SJCRH30 (cell line): Measurements from ENCODE around the gene ARHGAP26. TPM values are rescaled to one million over a fixed set of nuclear protein-coding genes. Genes with fewer than 3 reads are reported as not detected.

Experiments
- DNase-seq, 2 experiments: peaks; one replicate each; pipeline ENCODE4 v3.0.0-alpha.2; 2015 to 2020
- H3K27ac ChIP-seq: fragments of 250-450 bp; sonication (Bioruptor Pico); 2 replicates; pipeline ENCODE4 v1.5.1; 2020; ENCODE audit warnings: mild to moderate bottlenecking, moderate library complexity
- H3K27me3 ChIP-seq: fragments of 250-450 bp; sonication (Bioruptor Pico); 2 replicates; pipeline ENCODE4 v1.5.1; 2020; ENCODE audit warnings: mild to moderate bottlenecking, moderate library complexity
- H3K36me3 ChIP-seq: fragments of 250-450 bp; sonication (Bioruptor Pico); 2 replicates; pipeline ENCODE4 v1.5.1; 2020; ENCODE audit warnings: mild to moderate bottlenecking, moderate library complexity
- H3K4me1 ChIP-seq: fragments of 250-450 bp; sonication (Bioruptor Pico); 2 replicates; pipeline ENCODE4 v1.5.1; 2020; ENCODE audit warnings: mild to moderate bottlenecking, moderate library complexity
- H3K4me3 ChIP-seq: fragments of 250-450 bp; sonication (Bioruptor Pico); 2 replicates; pipeline ENCODE4 v1.5.1; 2020; ENCODE audit warnings: mild to moderate bottlenecking, moderate library complexity
- H3K9me3 ChIP-seq: fragments of 250-450 bp; sonication (Bioruptor Pico); replicated peaks from 2 replicates; pipeline ENCODE4 v1.5.1; 2020; ENCODE audit warnings: mild to moderate bottlenecking, moderate library complexity
- total RNA-seq: library from RNA; depleted of rRNA; stranded (reverse); fragments of >200 nt; shearing (Covaris generic); gene quantifications from 2 replicates; pipeline ENCODE4 v1.2.3, GENCODE V29; 2014

The ARHGAP26 gene
- total RNA-seq, 1 experiment from 2014 or later: 16.9 TPM

- no peak for DNase-seq
- H3K27ac ChIP-seq: no peak overlapping the region
- H3K4me3 ChIP-seq: no peak overlapping the region
- peaks cover 8% of the 10 kb centered on the region; the same call in 1 of the 2 replicates for H3K4me1 ChIP-seq
- H3K27me3 ChIP-seq: no peaks in the 10 kb centered on the region
- no peaks in the 10 kb centered on the region for H3K36me3 ChIP-seq
- 0 out of 2 replicates have a peak, but pooled peaks cover 1% of the 10 kb centered on the region for H3K9me3 ChIP-seq
Observed at GRCh38 chr5:142833517-142834449, 63.6 kb downstream of the ARHGAP26 start.

GRCh38 chr5:142834504-142834903 is 64.3 kb downstream of the ARHGAP26 start:
- no peak for DNase-seq
- Histone ChIP-seq H3K4me1 (peaks cover 8% of the 10 kb centered on the region; the same call in 1 of the 2 replicates), H3K36me3 (no peaks in the 10 kb centered on the region), H3K27me3 (no peaks in the 10 kb centered on the region), H3K9me3 (0 out of 2 replicates have a peak, but pooled peaks cover 3% of the 10 kb centered on the region), H3K27ac (no peak overlapping the region), H3K4me3 (no peak overlapping the region)

- Histone ChIP-seq H3K27me3 (no peaks in the 10 kb centered on the region), H3K9me3 (0 out of 2 replicates have a peak, but pooled peaks cover 3% of the 10 kb centered on the region), H3K4me3 (no peak overlapping the region), H3K27ac (no peak overlapping the region), H3K4me1 (peaks cover 2% of the 10 kb centered on the region; the same call in 1 of the 2 replicates), H3K36me3 (no peaks in the 10 kb centered on the region)
- no peak for DNase-seq
Observed at GRCh38 chr5:142835540-142835939, 65.4 kb downstream of the ARHGAP26 start.

GRCh38 chr5:142836048-142836447 is 65.9 kb downstream of the ARHGAP26 start:
- 0 out of 2 replicates have a peak, but pooled peaks cover 3% of the 10 kb centered on the region for H3K9me3 ChIP-seq
- no peak overlapping the region for H3K4me3 ChIP-seq
- H3K4me1 ChIP-seq: no peaks in the 10 kb centered on the region
- no peaks in the 10 kb centered on the region for H3K36me3 ChIP-seq
- H3K27me3 ChIP-seq: no peaks in the 10 kb centered on the region
- no peak overlapping the region for H3K27ac ChIP-seq
- DNase-seq: no peak

GRCh38 chr5:142837081-142837725 is 67.0 kb downstream of the ARHGAP26 start:
- Histone ChIP-seq H3K27ac (no peak overlapping the region), H3K4me1 (no peaks in the 10 kb centered on the region), H3K27me3 (no peaks in the 10 kb centered on the region), H3K36me3 (no peaks in the 10 kb centered on the region), H3K9me3 (0 out of 2 replicates have a peak, but pooled peaks cover 3% of the 10 kb centered on the region), H3K4me3 (no peak overlapping the region)
- DNase-seq: no peak

GRCh38 chr5:142838845-142839244 is 68.7 kb downstream of the ARHGAP26 start:
- no peak overlapping the region for H3K4me3 ChIP-seq
- no peak for DNase-seq
- H3K36me3 ChIP-seq: no peaks in the 10 kb centered on the region
- 0 out of 2 replicates have a peak, but pooled peaks cover 3% of the 10 kb centered on the region for H3K9me3 ChIP-seq
- no peaks in the 10 kb centered on the region for H3K4me1 ChIP-seq
- no peak overlapping the region for H3K27ac ChIP-seq
- no peaks in the 10 kb centered on the region for H3K27me3 ChIP-seq

GRCh38 chr5:142839711-142840346 is 69.7 kb downstream of the ARHGAP26 start:
- Histone ChIP-seq H3K4me3 (no peak overlapping the region), H3K27ac (no peak overlapping the region), H3K9me3 (0 out of 2 replicates have a peak, but pooled peaks cover 3% of the 10 kb centered on the region), H3K4me1 (no peaks in the 10 kb centered on the region), H3K27me3 (no peaks in the 10 kb centered on the region), H3K36me3 (no peaks in the 10 kb centered on the region)
- no peak for DNase-seq

- no peak for DNase-seq
- Histone ChIP-seq H3K27ac (no peak overlapping the region), H3K4me3 (no peak overlapping the region)
Observed at GRCh38 chr5:142840575-142840974, 70.4 kb downstream of the ARHGAP26 start.

GRCh38 chr5:142841511-142842265 is 71.5 kb downstream of the ARHGAP26 start:
- Histone ChIP-seq H3K27me3 (no peaks in the 10 kb centered on the region), H3K4me3 (no peak overlapping the region), H3K27ac (no peak overlapping the region), H3K4me1 (peaks cover 10% of the 10 kb centered on the region; the same call in 1 of the 2 replicates), H3K36me3 (no peaks in the 10 kb centered on the region), H3K9me3 (0 out of 2 replicates have a peak, but pooled peaks cover 3% of the 10 kb centered on the region)
- DNase-seq: no peak

More at GRCh38 chr5:142840575-142840974, 70.4 kb downstream of the ARHGAP26 start:
- Histone ChIP-seq H3K9me3 (0 out of 2 replicates have a peak, but pooled peaks cover 3% of the 10 kb centered on the region), H3K27me3 (no peaks in the 10 kb centered on the region), H3K4me1 (peaks cover 6% of the 10 kb centered on the region; the same call in 1 of the 2 replicates), H3K36me3 (no peaks in the 10 kb centered on the region)

GRCh38 chr5:142842994-142843905 is 73.1 kb downstream of the ARHGAP26 start:
- Histone ChIP-seq H3K27me3 (no peaks in the 10 kb centered on the region), H3K4me3 (no peak overlapping the region), H3K4me1 (peaks cover 19% of the 10 kb centered on the region), H3K9me3 (0 out of 2 replicates have a peak, but pooled peaks cover 3% of the 10 kb centered on the region), H3K36me3 (no peaks in the 10 kb centered on the region), H3K27ac (no peak overlapping the region)
- no peak for DNase-seq

GRCh38 chr5:142844866-142845265 is 74.7 kb downstream of the ARHGAP26 start:
- Histone ChIP-seq H3K4me3 (no peak overlapping the region), H3K27me3 (no peaks in the 10 kb centered on the region), H3K27ac (no peak overlapping the region)

GRCh38 chr5:142845402-142845921 is 75.3 kb downstream of the ARHGAP26 start:
- Histone ChIP-seq H3K9me3 (no peaks in the 10 kb centered on the region), H3K27me3 (no peaks in the 10 kb centered on the region), H3K4me3 (no peak overlapping the region), H3K4me1 (peaks cover 29% of the 10 kb centered on the region), H3K36me3 (no peaks in the 10 kb centered on the region), H3K27ac (no peak overlapping the region)
- peak in 1 of 2 experiments; percentile 26 for DNase-seq

More at GRCh38 chr5:142844866-142845265, 74.7 kb downstream of the ARHGAP26 start:
- Histone ChIP-seq H3K9me3 (no peaks in the 10 kb centered on the region), H3K36me3 (no peaks in the 10 kb centered on the region), H3K4me1 (peaks cover 29% of the 10 kb centered on the region)
- DNase-seq: no peak

- H3K4me3 ChIP-seq: no peak overlapping the region
- DNase-seq: no peak
- H3K27me3 ChIP-seq: no peaks in the 10 kb centered on the region
- peaks cover 29% of the 10 kb centered on the region for H3K4me1 ChIP-seq
- no peak overlapping the region for H3K27ac ChIP-seq
- H3K9me3 ChIP-seq: no peaks in the 10 kb centered on the region
- H3K36me3 ChIP-seq: no peaks in the 10 kb centered on the region
Observed at GRCh38 chr5:142845954-142846398, 75.8 kb downstream of the ARHGAP26 start.
